Esophagus squamous epithelium (tissue), 4 donors: ENCODE data around the gene TMEM50B.

Experiments used
- POLR2A ChIP-seq, 4 donors: fragments of 450-650 bp; IDR thresholded peaks; one replicate each; pipeline ENCODE4 v1.6.1; 2017; ENCODE audit warnings: antibody characterized with exemption in 4 of 4, mild to moderate bottlenecking in 4 of 4, moderate library complexity in 3 of 4
- TF ChIP-seq, protein P1 (sequence below), 6 experiments: fragments of 450-650 bp in 4 of 6; fragments of 200-600 bp in 2 of 6; sonication (generic) in 2 of 6; IDR thresholded peaks; one replicate each; pipeline ENCODE4 v1.5.1; 2016 to 2019; ENCODE audit warnings: antibody characterized with exemption in 6 of 6, mild to moderate bottlenecking in 4 of 6, moderate library complexity in 4 of 6

DNA sequence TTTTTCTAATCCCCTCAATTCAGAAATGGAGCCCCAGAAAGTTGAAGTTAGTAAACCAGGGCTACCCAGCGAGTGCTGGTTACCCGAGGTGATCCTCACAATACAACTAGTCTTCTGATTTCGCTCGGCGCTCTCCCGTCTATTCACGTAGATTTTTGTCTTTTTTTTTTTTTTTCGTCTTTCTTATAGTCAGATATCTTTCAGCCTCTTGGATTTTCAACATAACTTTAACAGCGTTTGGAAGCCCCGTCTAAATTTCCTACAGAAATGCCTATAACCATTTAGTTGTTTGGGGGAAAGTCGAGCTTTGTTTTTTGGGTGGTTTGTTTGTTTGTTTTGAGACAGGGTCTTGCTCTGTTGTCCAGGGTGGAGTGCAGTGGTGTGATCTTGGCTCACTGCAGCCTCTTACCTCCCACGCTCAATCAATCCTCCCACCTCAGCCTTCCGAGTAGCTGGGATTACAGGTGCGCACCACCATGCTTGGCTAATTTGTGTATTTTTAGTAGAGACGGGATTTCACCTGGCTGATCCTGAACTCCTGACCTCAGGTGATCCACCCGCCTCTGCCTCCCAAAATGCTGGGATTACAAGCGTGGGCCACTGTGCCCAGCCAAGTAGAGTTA lies 818 bp upstream of the TMEM50B start:
- no peak for TF ChIP-seq POLR2A (IDR thresholded peaks at IDR 0.05)
- TF ChIP-seq, protein P1, sequence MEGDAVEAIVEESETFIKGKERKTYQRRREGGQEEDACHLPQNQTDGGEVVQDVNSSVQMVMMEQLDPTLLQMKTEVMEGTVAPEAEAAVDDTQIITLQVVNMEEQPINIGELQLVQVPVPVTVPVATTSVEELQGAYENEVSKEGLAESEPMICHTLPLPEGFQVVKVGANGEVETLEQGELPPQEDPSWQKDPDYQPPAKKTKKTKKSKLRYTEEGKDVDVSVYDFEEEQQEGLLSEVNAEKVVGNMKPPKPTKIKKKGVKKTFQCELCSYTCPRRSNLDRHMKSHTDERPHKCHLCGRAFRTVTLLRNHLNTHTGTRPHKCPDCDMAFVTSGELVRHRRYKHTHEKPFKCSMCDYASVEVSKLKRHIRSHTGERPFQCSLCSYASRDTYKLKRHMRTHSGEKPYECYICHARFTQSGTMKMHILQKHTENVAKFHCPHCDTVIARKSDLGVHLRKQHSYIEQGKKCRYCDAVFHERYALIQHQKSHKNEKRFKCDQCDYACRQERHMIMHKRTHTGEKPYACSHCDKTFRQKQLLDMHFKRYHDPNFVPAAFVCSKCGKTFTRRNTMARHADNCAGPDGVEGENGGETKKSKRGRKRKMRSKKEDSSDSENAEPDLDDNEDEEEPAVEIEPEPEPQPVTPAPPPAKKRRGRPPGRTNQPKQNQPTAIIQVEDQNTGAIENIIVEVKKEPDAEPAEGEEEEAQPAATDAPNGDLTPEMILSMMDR (IDR thresholded peaks at IDR 0.05), result no peak
